Endometrial microvascular endothelial cells (primary cell): ENCODE measurements around the gene EDA2R. TPM values are rescaled to one million over a fixed set of nuclear protein-coding genes. Genes with fewer than 3 reads are reported as not detected.

ENCODE experiments used
- in situ Hi-C: cut with HindIII; loops from 2 replicates; pipeline ENCODE4 v1.10.0; 2017; ENCODE audit warnings: low sequenced_read_pairs, low pct_unique_long_range_greater_than_20kb; ENCODE audit errors: inconsistent ontology term
- total RNA-seq: library from RNA; depleted of rRNA; stranded (reverse); fragments of >200 nt; gene quantifications from one replicate; pipeline ENCODE4 v1.2.3, GENCODE V29; 2015; ENCODE audit errors: inconsistent ontology term

Gene EDA2R
- 6.6 TPM for total RNA-seq

DNA sequence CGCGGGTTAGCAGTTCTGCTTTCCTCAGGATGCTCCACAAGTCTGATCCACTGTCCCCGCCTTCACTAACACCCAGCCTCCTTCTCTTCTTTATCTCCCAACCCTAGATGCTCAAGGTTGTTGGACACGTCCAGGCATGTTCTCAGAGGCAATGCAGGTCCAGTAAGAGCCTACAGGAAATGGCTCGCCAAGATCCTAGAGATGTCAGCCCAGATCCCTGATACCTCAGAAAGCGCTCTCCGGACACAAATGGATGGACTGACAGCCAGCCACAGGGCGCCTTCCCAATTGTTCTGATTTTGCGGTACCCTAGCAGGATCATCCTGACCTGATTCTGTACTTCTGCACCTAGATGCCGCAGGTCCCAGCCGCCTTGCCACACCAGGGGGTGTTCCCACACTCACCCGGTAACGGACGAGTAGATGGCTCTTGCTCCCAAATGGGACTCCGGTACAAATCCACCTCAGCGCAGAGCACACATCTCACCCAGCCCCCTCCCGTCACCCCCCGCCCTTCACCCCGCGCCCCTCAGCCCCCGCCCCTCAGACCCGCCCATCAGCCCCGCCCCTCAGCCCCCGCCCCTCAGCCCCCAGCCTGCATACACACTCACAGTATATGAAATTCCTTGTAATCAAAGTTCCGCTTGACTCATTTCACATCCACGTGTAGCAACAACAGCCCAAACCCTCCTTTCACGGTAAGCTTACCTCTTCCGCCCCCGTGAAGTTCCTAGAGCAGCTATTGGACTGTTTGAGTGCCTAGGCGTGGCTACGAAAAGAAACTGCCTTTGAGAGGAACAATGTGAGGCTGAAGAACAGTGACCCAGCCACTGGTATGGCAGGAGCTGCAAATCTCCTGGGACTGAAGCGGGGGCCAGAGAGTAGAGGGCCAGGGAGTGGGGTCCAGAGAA is at the start of gene EDA2R:
Gene EDA2R (minus strand): TSS at position 488 of the 910 bp plus-strand sequence. CDS start 23,058 bp downstream, outside the sequence.
- in situ Hi-C loops = no loop called here

- in situ Hi-C loops = no loop called here
Measured at GRCh38 chrX:66684196-66684595, 45.3 kb upstream of the EDA2R start.

GRCh38 chrX:66680451-66680850 is 41.6 kb upstream of the EDA2R start:
- in situ Hi-C loops = no loop called here

- in situ Hi-C loops = no loop called here
Measured at GRCh38 chrX:66677430-66677829, 38.6 kb upstream of the EDA2R start.

GRCh38 chrX:66676990-66677389 is 38.1 kb upstream of the EDA2R start:
- in situ Hi-C loops = no loop called here

DNA sequence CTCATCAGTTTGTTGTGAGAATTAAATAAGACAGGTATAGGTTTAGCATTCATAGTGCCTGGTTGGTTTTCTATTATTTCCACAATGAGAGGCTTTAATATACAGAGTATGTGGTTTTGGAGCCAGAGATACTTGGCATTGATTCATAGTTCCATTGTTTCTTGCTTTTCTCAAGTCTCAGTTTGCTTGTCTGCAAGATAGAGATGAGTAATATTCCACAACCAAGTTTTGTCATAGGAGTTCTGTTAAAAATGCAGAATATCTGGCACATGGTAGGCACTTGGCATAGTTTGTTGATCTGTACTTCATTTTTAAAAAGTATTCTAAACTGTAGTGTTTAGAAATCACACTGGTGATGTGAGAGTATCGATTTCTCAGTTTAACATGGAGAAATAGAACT is 37.5 kb upstream of the EDA2R start:
- in situ Hi-C loops = no loop called here

- in situ Hi-C loops = no loop called here
Measured at GRCh38 chrX:66675541-66675940, 36.7 kb upstream of the EDA2R start.

- in situ Hi-C loops = no loop called here
Measured at GRCh38 chrX:66674506-66674905, 35.6 kb upstream of the EDA2R start.

DNA sequence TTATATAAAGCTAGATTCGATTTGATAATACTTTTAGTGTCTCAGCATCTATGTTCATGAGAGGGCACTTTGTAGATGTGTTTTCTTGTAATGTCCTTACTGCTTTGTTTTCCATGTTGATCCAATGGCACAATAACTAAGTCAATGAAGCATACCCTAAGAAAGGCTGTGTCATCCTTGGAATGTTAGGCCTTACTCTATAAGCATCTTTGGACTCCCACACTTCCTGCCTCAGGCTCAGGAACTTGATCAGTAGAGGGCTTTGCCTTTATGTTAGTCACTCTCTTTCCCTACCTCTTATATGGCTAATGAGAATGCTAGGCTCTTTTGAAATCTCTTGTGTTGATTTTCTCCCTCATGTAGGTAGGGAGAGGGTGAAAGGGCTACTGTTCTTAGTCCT is 33.2 kb upstream of the EDA2R start:
- in situ Hi-C loops = no loop called here

DNA sequence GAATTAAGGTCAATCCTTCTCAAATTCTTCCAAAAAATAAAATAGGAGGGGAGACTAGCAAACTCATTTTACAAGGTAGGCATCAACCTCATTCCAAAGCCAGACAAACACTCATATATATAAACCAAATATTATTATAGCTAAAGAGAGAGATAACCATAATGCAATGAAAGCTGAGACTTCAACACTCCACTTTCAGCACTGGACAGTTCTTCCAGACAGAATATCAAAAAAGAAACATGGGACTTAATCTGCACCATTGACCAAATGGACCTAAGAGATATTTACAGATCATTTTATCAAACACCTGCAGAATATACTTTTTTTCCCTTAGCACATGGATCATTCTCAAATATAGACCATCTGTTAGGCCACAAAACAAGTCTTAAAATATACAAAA is 15.5 kb upstream of the EDA2R start:
- in situ Hi-C loops = no loop called here

DNA sequence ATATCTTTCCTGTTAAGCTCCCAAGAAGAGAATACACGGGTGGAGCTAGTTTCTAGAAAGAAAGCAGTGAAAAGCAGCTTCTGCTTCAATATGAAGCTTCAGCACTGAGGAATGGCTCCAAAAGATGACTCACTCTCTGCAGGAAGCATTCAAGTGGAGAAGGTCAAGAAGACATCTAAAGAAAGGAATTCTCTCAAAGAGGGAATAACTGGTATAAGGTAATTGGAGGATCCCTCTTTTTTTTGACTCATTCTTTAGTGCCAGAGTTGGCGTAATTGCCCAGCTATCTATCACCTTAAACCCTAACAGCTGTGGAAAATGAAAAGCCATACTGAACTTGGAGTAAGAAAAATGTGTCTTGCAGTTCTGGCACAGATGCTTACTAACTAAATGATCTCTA is 3.5 kb downstream of the EDA2R start:
- in situ Hi-C loops = no loop called here

- in situ Hi-C loops = no loop called here
Measured at GRCh38 chrX:66634272-66634671, 4.6 kb downstream of the EDA2R start.

- in situ Hi-C loops = no loop called here
Measured at GRCh38 chrX:66633541-66633940, 5.3 kb downstream of the EDA2R start.

- in situ Hi-C loops = no loop called here
Measured at GRCh38 chrX:66632981-66633380, 5.9 kb downstream of the EDA2R start.

DNA sequence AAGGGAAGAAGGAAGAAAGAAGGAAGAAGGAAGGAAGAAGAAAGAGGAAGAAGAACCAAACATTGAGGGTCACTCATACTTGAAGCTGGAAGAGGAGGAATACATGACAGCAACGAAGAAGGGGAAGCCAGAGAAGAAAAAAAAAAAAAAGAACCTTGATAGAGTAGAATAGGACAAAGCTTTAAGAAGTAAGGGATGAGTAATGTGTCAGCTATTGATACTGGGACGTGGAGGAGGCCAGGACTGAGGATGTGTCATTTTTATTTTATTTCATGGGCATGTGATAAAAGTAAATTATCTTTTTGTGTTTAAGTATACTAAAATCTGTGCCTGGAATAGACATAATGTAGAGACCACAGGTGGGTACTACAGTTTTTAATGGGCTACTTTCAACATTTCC is 6.4 kb downstream of the EDA2R start:
- in situ Hi-C loops = no loop called here

DNA sequence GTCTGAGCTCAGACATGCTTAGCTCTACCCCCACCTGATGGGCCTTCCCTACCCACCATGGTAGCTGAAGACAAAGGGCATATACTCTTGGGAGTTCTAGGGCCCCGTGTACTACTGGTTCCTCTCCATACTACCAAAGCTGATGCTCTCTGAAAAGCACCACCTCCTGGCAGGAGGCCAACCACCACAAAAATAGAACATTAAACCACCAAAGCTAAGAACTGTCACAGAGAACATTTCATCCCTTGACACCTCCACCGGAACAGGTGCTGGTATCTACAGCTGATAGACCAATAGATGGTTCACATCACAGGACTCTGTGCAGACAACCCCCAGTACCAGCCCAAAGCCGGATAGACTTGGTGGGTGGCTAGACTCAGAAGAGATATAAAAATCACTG is 13.4 kb downstream of the EDA2R start:
- in situ Hi-C loops = no loop called here

DNA sequence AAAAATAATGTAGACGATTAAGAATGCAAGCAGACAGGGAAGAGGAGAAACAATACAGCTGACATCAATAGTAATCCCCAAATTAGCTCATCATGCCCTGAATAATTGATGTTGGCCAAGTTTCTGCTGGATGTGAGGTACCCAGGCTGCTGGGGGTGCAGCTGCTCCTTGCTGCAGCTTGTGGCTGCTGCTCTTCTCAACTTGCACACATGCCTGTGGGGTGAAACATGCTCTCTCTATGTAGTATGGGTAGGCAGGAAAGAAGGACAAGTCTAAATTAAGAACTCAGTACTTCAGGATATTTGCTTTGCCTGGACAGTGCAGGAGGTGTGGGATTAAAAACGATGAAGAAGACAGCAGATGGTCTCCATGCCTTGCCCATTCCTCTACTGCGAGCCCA is 16.7 kb downstream of the EDA2R start:
- in situ Hi-C loops = no loop called here

- in situ Hi-C loops = no loop called here
Measured at GRCh38 chrX:66616944-66617343, 21.9 kb downstream of the EDA2R start.

- in situ Hi-C loops = no loop called here
Measured at GRCh38 chrX:66602381-66602938, 36.4 kb downstream of the EDA2R start.

- in situ Hi-C loops = no loop called here
Measured at GRCh38 chrX:66601522-66601921, 37.4 kb downstream of the EDA2R start.
